HL-60 (cell line): Measurements from ENCODE around the gene EPHB2.

Source experiments
- POLR2AphosphoS5 ChIP-seq: IDR thresholded peaks from 2 replicates; pipeline ENCODE4 v1.6.1; 2012; ENCODE audit warnings: low read depth
- TF ChIP-seq, protein P1 (sequence below): IDR thresholded peaks from one replicate; pipeline ENCODE4 v1.5.1; 2011; ENCODE audit warnings: low read length, control low read depth, inconsistent platforms; ENCODE audit not compliant: insufficient read depth
- TF ChIP-seq, protein P2 (sequence below): IDR thresholded peaks from 2 replicates; pipeline ENCODE4 v1.6.1; 2012; ENCODE audit warnings: low read depth; ENCODE audit not compliant: insufficient replicate concordance

DNA sequence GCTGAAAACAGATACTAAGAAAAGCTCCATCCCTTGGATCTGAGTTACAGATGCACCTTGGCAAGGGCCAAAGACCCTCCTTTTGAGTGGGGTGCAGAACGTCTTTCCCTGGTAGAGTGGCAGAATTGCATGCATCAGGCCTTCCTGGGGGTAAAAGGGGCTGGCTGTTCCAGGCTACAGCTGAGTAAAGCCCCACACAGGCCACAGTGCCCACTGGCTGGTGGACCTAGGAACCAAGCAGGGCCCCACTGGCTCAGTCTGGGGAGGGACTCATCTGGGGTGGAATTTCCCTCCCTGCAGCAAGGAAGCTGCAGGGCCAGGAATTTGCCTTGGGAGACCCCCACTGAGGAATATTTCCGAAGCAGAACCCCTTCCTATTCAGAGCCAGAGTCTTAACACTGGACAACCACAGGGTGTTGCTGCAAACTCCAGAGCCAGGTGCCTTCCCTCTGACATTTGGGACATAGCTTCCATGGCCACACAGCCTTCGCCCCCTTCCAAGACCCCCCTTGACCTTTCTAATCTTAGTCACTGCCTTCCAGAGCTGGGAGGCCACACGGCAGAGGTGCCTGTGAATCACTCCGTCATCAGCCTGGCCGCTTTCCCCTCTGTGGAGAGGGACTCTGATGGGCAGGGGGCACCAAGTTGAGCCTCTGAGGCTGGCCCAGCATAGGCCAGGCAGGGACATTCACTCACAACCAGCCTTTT lies 209.5 kb downstream of the EPHB2 start:
- TF ChIP-seq, protein P1, sequence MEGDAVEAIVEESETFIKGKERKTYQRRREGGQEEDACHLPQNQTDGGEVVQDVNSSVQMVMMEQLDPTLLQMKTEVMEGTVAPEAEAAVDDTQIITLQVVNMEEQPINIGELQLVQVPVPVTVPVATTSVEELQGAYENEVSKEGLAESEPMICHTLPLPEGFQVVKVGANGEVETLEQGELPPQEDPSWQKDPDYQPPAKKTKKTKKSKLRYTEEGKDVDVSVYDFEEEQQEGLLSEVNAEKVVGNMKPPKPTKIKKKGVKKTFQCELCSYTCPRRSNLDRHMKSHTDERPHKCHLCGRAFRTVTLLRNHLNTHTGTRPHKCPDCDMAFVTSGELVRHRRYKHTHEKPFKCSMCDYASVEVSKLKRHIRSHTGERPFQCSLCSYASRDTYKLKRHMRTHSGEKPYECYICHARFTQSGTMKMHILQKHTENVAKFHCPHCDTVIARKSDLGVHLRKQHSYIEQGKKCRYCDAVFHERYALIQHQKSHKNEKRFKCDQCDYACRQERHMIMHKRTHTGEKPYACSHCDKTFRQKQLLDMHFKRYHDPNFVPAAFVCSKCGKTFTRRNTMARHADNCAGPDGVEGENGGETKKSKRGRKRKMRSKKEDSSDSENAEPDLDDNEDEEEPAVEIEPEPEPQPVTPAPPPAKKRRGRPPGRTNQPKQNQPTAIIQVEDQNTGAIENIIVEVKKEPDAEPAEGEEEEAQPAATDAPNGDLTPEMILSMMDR = no peak
- TF ChIP-seq POLR2AphosphoS5 = no peak
- TF ChIP-seq, protein P2, sequence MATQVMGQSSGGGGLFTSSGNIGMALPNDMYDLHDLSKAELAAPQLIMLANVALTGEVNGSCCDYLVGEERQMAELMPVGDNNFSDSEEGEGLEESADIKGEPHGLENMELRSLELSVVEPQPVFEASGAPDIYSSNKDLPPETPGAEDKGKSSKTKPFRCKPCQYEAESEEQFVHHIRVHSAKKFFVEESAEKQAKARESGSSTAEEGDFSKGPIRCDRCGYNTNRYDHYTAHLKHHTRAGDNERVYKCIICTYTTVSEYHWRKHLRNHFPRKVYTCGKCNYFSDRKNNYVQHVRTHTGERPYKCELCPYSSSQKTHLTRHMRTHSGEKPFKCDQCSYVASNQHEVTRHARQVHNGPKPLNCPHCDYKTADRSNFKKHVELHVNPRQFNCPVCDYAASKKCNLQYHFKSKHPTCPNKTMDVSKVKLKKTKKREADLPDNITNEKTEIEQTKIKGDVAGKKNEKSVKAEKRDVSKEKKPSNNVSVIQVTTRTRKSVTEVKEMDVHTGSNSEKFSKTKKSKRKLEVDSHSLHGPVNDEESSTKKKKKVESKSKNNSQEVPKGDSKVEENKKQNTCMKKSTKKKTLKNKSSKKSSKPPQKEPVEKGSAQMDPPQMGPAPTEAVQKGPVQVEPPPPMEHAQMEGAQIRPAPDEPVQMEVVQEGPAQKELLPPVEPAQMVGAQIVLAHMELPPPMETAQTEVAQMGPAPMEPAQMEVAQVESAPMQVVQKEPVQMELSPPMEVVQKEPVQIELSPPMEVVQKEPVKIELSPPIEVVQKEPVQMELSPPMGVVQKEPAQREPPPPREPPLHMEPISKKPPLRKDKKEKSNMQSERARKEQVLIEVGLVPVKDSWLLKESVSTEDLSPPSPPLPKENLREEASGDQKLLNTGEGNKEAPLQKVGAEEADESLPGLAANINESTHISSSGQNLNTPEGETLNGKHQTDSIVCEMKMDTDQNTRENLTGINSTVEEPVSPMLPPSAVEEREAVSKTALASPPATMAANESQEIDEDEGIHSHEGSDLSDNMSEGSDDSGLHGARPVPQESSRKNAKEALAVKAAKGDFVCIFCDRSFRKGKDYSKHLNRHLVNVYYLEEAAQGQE = no peak
